DOHH2 (cell line): ENCODE measurements around the gene ADORA1.

Experiments
- H3F3A ChIP-seq: fragments of 200-600 bp; sonication (generic), shearing (Covaris generic); 2 replicates; pipeline ENCODE4 v1.6.0; 2016; ENCODE audit warnings: antibody characterized with exemption, mild to moderate bottlenecking; ENCODE audit not compliant: control insufficient read depth, insufficient read depth
- H3K27ac ChIP-seq: fragments of 200-600 bp; sonication (generic); 2 replicates; pipeline ENCODE4 v1.5.1; 2014; ENCODE audit warnings: low read depth, mild to moderate bottlenecking, low read length, moderate library complexity
- H3K27me3 ChIP-seq: fragments of 200-600 bp; sonication (generic); 2 replicates; pipeline ENCODE4 v1.6.1; 2014; ENCODE audit warnings: mild to moderate bottlenecking, low read length, mixed read lengths; ENCODE audit not compliant: control insufficient read depth
- H3K36me3 ChIP-seq: fragments of 200-600 bp; sonication (generic); 2 replicates; pipeline ENCODE4 v1.6.1; 2014; ENCODE audit warnings: mild to moderate bottlenecking, low read length, moderate library complexity, mixed read lengths; ENCODE audit not compliant: control insufficient read depth
- H3K4me1 ChIP-seq: fragments of 200-600 bp; sonication (generic); 2 replicates; pipeline ENCODE4 v1.6.1; 2014; ENCODE audit warnings: mild to moderate bottlenecking, low read length, mixed read lengths; ENCODE audit not compliant: control insufficient read depth
- H3K4me2 ChIP-seq: fragments of 200-600 bp; sonication (generic); 2 replicates; pipeline ENCODE4 v1.6.0; 2014; ENCODE audit warnings: mild to moderate bottlenecking, low read length, moderate library complexity
- H3K4me3 ChIP-seq: fragments of 200-600 bp; sonication (generic); 2 replicates; pipeline ENCODE4 v1.5.1; 2014; ENCODE audit warnings: mild to moderate bottlenecking, low read length, mixed read lengths
- H3K79me2 ChIP-seq: fragments of 200-600 bp; sonication (generic); 2 replicates; pipeline ENCODE4 v1.6.1; 2014; ENCODE audit warnings: mild to moderate bottlenecking, low read length, mixed read lengths; ENCODE audit not compliant: control insufficient read depth
- H3K9me2 ChIP-seq: fragments of 200-600 bp; sonication (generic); replicated peaks from 2 replicates; pipeline ENCODE4 v1.6.1; 2014; ENCODE audit warnings: mild to moderate bottlenecking, low read length, mixed read lengths; ENCODE audit not compliant: control insufficient read depth
- H3K9me3 ChIP-seq: fragments of 200-600 bp; sonication (generic); 2 replicates; pipeline ENCODE4 v1.6.1; 2014; ENCODE audit warnings: antibody characterized with exemption, low read length, mixed read lengths; ENCODE audit not compliant: control insufficient read depth, insufficient read depth
- H4K20me1 ChIP-seq: fragments of 200-600 bp; sonication (generic); 2 replicates; pipeline ENCODE4 v1.6.0; 2014; ENCODE audit warnings: low read depth, mild to moderate bottlenecking, antibody characterized with exemption, low read length, moderate library complexity; ENCODE audit not compliant: control insufficient read depth, insufficient read depth
- CTCF ChIP-seq: fragments of 200-600 bp; sonication (generic); IDR thresholded peaks from one replicate; pipeline ENCODE4 v1.5.1; 2014; ENCODE audit warnings: antibody characterized with exemption, mild to moderate bottlenecking, low read depth, low read length; ENCODE audit not compliant: poor library complexity, severe bottlenecking
- EZH2phosphoT487 ChIP-seq: fragments of 200-600 bp; sonication (generic); IDR thresholded peaks from 2 replicates; pipeline ENCODE4 v1.6.1; 2017; ENCODE audit warnings: borderline replicate concordance, mild to moderate bottlenecking, antibody characterized with exemption, low read length, moderate library complexity, mixed read lengths

ADORA1 gene

GRCh38 chr1:203161175-203161574 is 33.6 kb downstream of the ADORA1 start:
- Histone ChIP-seq H3K9me2 (no peaks in the 10 kb centered on the region), H3F3A (no peaks in the 10 kb centered on the region), H3K4me2 (no peak overlapping the region), H3K9me3 (no peaks in the 10 kb centered on the region), H3K27me3 (peaks cover 31% of the 10 kb centered on the region), H3K36me3 (no peaks in the 10 kb centered on the region), H3K79me2 (no peaks in the 10 kb centered on the region), H3K27ac (no peak overlapping the region), H4K20me1 (no peaks in the 10 kb centered on the region), H3K4me1 (no peaks in the 10 kb centered on the region), H3K4me3 (no peak overlapping the region)
- TF ChIP-seq CTCF, result no peak
- TF ChIP-seq EZH2phosphoT487, result no peak

GRCh38 chr1:203161703-203162102 is 34.2 kb downstream of the ADORA1 start:
- Histone ChIP-seq H3K27ac (no peak overlapping the region), H3K9me2 (no peaks in the 10 kb centered on the region), H3K9me3 (no peaks in the 10 kb centered on the region), H3K36me3 (no peaks in the 10 kb centered on the region), H3K4me3 (no peak overlapping the region), H3K4me2 (no peak overlapping the region), H3K4me1 (no peaks in the 10 kb centered on the region), H3K27me3 (peaks cover 29% of the 10 kb centered on the region), H3K79me2 (no peaks in the 10 kb centered on the region), H4K20me1 (no peaks in the 10 kb centered on the region), H3F3A (no peaks in the 10 kb centered on the region)
- no peak for TF ChIP-seq CTCF
- TF ChIP-seq EZH2phosphoT487, result no peak

DNA sequence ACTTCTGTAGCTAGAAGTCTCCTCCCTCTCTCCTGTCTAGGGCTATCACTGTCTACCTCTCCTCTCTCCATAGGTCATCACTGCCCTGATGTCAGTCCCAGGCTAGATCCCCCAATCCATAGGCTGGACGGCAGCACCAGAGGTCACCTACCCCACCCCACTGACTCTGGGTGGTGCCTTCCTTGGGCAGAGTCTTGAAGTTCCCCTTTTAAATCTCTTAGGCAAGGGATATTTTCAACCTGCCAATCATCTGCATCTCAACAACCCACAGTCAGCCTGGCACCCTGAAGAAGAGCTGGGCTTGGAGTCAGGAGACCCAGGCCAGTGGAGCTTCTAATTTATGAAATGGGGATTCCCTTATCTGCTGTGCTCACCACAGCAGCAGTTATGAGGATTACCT is 34.9 kb downstream of the ADORA1 start:
- no peak for TF ChIP-seq CTCF
- no peak for TF ChIP-seq EZH2phosphoT487
- no peaks in the 10 kb centered on the region for H3K4me1 ChIP-seq
- H3K9me3 ChIP-seq, result no peaks in the 10 kb centered on the region
- H3K79me2 ChIP-seq, result no peaks in the 10 kb centered on the region
- H4K20me1 ChIP-seq, result no peaks in the 10 kb centered on the region
- no peaks in the 10 kb centered on the region for H3F3A ChIP-seq
- peaks cover 25% of the 10 kb centered on the region for H3K27me3 ChIP-seq
- H3K4me3 ChIP-seq, result no peak overlapping the region
- no peak overlapping the region for H3K4me2 ChIP-seq
- no peak overlapping the region for H3K27ac ChIP-seq
- no peaks in the 10 kb centered on the region for H3K36me3 ChIP-seq
- no peaks in the 10 kb centered on the region for H3K9me2 ChIP-seq
